ENCODE data around the gene B4GALT2. TPM values are rescaled to one million over a fixed set of nuclear protein-coding genes. Genes with fewer than 3 reads are reported as not detected.

The B4GALT2 gene
- total RNA-seq, 1 donor from 2014 or later: 99.4 TPM

GRCh38 chr1:43932786-43933385 lies 46.1 kb upstream of the B4GALT2 start:
- Mint-ChIP-seq H3K36me3 (ENCODE audit: low read depth) (peaks cover 5% of the 10 kb centered on the region), H3K9me3 (ENCODE audit: low read depth) (peaks cover 3% of the 10 kb centered on the region), H3K27ac (ENCODE audit: unreplicated experiment) (peak overlapping the region; percentile 42), H3K4me3 (ENCODE audit: unreplicated experiment) (peak overlapping the region; percentile 61), H3K4me1 (ENCODE audit: low read depth) (peaks cover 20% of the 10 kb centered on the region), H3K27me3 (ENCODE audit: low read depth) (no peaks in the 10 kb centered on the region)
- no peak for DNase-seq (ENCODE audit: low spot score)
- TF ChIP-seq CTCF (IDR thresholded peaks at IDR 0.05): no peak

GRCh38 chr1:43933386-43934100 lies 45.5 kb upstream of the B4GALT2 start, which contains the start of gene ARTN:
Gene ARTN (plus strand): TSS chr1:43933801. CDS start chr1:43935657, 1,856 bp downstream.
- H3K9me3 Mint-ChIP-seq (ENCODE audit: low read depth): peaks cover 3% of the 10 kb centered on the region
- TF ChIP-seq CTCF (IDR thresholded peaks at IDR 0.05): no peak
- H3K36me3 Mint-ChIP-seq (ENCODE audit: low read depth): peaks cover 5% of the 10 kb centered on the region
- peak within 1 kb of the TSS; percentile 42 for H3K27ac Mint-ChIP-seq (ENCODE audit: unreplicated experiment)
- peaks cover 20% of the 10 kb centered on the region for H3K4me1 Mint-ChIP-seq (ENCODE audit: low read depth)
- H3K4me3 Mint-ChIP-seq (ENCODE audit: unreplicated experiment): peak within 1 kb of the TSS; percentile 61
- peaks cover 2% of the 10 kb centered on the region for H3K27me3 Mint-ChIP-seq (ENCODE audit: low read depth)
- no peak for DNase-seq (ENCODE audit: low spot score)

GRCh38 chr1:43934101-43934985 lies 44.7 kb upstream of the B4GALT2 start:
- peak; percentile 88 for TF ChIP-seq CTCF (IDR thresholded peaks at IDR 0.05)
- H3K4me1 Mint-ChIP-seq (ENCODE audit: low read depth): peaks cover 20% of the 10 kb centered on the region
- no peak overlapping the region for H3K27ac Mint-ChIP-seq (ENCODE audit: unreplicated experiment)
- DNase-seq (ENCODE audit: low spot score): no peak
- H3K4me3 Mint-ChIP-seq (ENCODE audit: unreplicated experiment): peak overlapping the region; percentile 51
- H3K36me3 Mint-ChIP-seq (ENCODE audit: low read depth): peaks cover 5% of the 10 kb centered on the region
- H3K27me3 Mint-ChIP-seq (ENCODE audit: low read depth): peaks cover 2% of the 10 kb centered on the region
- H3K9me3 Mint-ChIP-seq (ENCODE audit: low read depth): peaks cover 3% of the 10 kb centered on the region

- Mint-ChIP-seq H3K27ac (ENCODE audit: unreplicated experiment) (no peak overlapping the region), H3K4me1 (ENCODE audit: low read depth) (peaks cover 15% of the 10 kb centered on the region), H3K27me3 (ENCODE audit: low read depth) (peaks cover 8% of the 10 kb centered on the region), H3K4me3 (ENCODE audit: unreplicated experiment) (no peak overlapping the region), H3K9me3 (ENCODE audit: low read depth) (no peaks in the 10 kb centered on the region), H3K36me3 (ENCODE audit: low read depth) (peaks cover 3% of the 10 kb centered on the region)
- TF ChIP-seq CTCF (IDR thresholded peaks at IDR 0.05): peak; percentile 35
- DNase-seq (ENCODE audit: low spot score): no peak
These were observed 44.1 kb upstream of the B4GALT2 start for GRCh38 chr1:43934986-43935324.

Measured in chondrocyte (in vitro differentiated cells).